ENCODE results near the gene HINT2.

- TF ChIP-seq, protein P1, sequence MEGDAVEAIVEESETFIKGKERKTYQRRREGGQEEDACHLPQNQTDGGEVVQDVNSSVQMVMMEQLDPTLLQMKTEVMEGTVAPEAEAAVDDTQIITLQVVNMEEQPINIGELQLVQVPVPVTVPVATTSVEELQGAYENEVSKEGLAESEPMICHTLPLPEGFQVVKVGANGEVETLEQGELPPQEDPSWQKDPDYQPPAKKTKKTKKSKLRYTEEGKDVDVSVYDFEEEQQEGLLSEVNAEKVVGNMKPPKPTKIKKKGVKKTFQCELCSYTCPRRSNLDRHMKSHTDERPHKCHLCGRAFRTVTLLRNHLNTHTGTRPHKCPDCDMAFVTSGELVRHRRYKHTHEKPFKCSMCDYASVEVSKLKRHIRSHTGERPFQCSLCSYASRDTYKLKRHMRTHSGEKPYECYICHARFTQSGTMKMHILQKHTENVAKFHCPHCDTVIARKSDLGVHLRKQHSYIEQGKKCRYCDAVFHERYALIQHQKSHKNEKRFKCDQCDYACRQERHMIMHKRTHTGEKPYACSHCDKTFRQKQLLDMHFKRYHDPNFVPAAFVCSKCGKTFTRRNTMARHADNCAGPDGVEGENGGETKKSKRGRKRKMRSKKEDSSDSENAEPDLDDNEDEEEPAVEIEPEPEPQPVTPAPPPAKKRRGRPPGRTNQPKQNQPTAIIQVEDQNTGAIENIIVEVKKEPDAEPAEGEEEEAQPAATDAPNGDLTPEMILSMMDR (IDR thresholded peaks at IDR 0.05): no peak
- no peak for TF ChIP-seq POLR2A (IDR thresholded peaks at IDR 0.05)
Measured at GRCh38 chr9:35839926-35840325, 25.1 kb upstream of the HINT2 start.
